WERI-Rb-1 (cell line): ENCODE results near the gene ANOS1.
A peak's percentile ranks its signal among the peaks of the same experiment; 100 is the strongest.

Experiments
- DNase-seq: peaks from one replicate; pipeline ENCODE4 v3.0.0-alpha.2; 2020
- H3K27ac ChIP-seq: fragments of 250-450 bp; sonication (Bioruptor Pico); 2 replicates; pipeline ENCODE4 v1.5.1; 2020; ENCODE audit warnings: mild to moderate bottlenecking, moderate library complexity
- H3K27me3 ChIP-seq: fragments of 250-450 bp; sonication (Bioruptor Pico); 2 replicates; pipeline ENCODE4 v1.5.1; 2021; ENCODE audit warnings: mild to moderate bottlenecking, low read depth, moderate library complexity; ENCODE audit not compliant: insufficient read depth, severe bottlenecking
- H3K36me3 ChIP-seq: fragments of 250-450 bp; sonication (Bioruptor Pico); 2 replicates; pipeline ENCODE4 v1.5.1; 2020; ENCODE audit warnings: mild to moderate bottlenecking, moderate library complexity
- H3K4me3 ChIP-seq: 2 replicates; pipeline ENCODE4 v1.5.1; 2011; ENCODE audit warnings: low read depth, mild to moderate bottlenecking, control low read depth, low read length
- H3K9me3 ChIP-seq: fragments of 250-450 bp; sonication (Bioruptor Pico); 2 replicates; pipeline ENCODE4 v1.5.1; 2021; ENCODE audit warnings: mild to moderate bottlenecking, moderate library complexity; ENCODE audit not compliant: severe bottlenecking
- TF ChIP-seq, protein P1 (sequence below): IDR thresholded peaks from 2 replicates; pipeline ENCODE4 v1.5.1; 2011; ENCODE audit warnings: low read depth, mild to moderate bottlenecking, control low read depth, inconsistent platforms, low read length

ANOS1 gene

DNA sequence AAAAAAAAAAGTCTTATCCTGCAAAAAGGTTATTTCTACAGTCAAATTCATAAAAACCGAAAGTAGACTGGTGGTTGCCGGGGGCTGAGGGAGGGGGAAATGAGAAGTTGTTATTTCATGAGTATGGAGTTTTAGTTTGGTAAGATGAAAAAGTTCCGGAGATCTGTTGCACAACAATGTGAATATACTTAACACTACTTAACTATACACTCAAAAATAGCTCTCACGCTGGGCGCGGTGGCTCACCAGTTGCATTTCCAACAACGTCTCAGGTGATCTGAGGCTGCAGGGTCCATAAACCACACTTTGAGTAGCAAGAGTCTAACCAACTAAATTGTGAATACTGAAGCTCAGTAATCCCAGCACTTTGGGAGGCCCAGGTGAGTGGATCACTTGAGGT is 52.4 kb downstream of the ANOS1 start:
- no peak for DNase-seq

DNA sequence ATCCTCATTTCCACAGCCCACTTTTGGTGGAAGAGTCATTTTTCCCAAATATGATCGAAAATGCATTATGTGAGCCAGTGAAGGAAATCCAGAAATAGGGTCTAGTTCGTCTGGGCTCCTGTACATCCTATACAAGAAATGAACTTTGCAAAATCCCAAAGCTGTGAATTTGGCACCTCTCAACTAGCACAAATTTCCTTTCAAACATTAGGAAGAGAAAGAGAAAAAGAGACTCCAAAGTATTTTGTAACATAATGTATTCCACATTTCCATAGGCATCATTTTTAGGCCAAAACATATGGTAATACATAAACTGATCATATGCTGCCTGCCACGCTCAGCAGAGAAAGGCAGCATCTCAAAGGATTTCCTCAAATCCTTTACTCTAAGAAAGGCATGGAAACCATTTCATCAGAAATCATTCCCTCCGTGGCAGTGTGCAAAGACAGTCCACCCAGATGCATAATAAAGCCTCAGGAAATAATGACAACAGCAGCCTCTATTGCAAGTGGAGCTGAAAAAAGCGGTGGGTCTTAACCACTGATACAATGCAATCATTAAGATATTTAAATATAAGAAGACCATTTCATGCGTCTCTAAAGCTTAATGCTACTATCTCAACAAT is 56.8 kb downstream of the ANOS1 start:
- Histone ChIP-seq H3K9me3 (no peaks in the 10 kb centered on the region), H3K27ac (no peak overlapping the region), H3K4me3 (no peak overlapping the region), H3K27me3 (no peaks in the 10 kb centered on the region), H3K36me3 (no peaks in the 10 kb centered on the region)
- TF ChIP-seq, protein P1, sequence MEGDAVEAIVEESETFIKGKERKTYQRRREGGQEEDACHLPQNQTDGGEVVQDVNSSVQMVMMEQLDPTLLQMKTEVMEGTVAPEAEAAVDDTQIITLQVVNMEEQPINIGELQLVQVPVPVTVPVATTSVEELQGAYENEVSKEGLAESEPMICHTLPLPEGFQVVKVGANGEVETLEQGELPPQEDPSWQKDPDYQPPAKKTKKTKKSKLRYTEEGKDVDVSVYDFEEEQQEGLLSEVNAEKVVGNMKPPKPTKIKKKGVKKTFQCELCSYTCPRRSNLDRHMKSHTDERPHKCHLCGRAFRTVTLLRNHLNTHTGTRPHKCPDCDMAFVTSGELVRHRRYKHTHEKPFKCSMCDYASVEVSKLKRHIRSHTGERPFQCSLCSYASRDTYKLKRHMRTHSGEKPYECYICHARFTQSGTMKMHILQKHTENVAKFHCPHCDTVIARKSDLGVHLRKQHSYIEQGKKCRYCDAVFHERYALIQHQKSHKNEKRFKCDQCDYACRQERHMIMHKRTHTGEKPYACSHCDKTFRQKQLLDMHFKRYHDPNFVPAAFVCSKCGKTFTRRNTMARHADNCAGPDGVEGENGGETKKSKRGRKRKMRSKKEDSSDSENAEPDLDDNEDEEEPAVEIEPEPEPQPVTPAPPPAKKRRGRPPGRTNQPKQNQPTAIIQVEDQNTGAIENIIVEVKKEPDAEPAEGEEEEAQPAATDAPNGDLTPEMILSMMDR: no peak
- DNase-seq: no peak

More for the DNA sequence above, 52.4 kb downstream of the ANOS1 start:
- Histone ChIP-seq H3K27me3 (no peaks in the 10 kb centered on the region), H3K36me3 (no peaks in the 10 kb centered on the region), H3K27ac (no peak overlapping the region), H3K4me3 (no peak overlapping the region), H3K9me3 (no peaks in the 10 kb centered on the region)
- TF ChIP-seq, protein P1: no peak

DNA sequence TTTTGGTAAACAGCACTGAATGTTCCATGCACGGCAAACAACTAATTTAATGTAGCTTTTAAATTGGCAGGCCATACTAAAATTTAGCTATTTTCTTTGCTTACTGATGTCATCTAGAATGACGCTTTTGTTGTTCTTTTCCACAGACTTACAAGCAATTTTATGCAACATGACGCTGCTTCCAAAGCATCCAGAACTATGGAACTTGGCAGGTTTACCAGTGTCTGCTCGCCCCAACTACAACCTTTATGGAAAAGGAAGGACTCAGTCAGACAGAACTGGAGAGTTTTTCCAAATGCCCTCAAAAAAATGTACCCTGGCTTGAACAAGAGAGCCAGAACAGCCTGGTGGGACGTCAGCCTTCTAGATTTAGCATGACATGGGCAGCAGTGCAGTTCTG is 58.7 kb downstream of the ANOS1 start:
- no peaks in the 10 kb centered on the region for H3K36me3 ChIP-seq
- H3K4me3 ChIP-seq: no peak overlapping the region
- DNase-seq: no peak
- TF ChIP-seq, protein P1: no peak
- no peak overlapping the region for H3K27ac ChIP-seq
- no peaks in the 10 kb centered on the region for H3K27me3 ChIP-seq
- no peaks in the 10 kb centered on the region for H3K9me3 ChIP-seq

DNA sequence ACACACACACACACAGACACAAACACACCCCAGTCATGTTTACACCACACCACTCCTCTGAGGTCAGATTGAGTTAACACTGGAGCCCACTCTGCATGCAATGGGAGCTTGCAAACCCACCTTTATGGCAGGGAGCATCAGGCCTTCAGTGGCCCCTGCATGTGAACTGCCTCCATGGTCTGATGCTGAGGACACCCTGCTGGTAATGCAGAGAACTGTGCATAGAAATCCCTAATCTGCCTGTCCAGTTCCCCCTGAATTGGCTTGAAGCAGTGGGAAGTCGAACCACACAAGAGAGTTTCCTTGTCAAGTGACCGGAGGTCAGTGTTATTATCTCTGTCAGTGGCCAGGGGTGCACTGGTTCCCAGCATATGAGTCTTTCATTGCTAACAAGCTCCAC is 59.8 kb downstream of the ANOS1 start:
- H3K27me3 ChIP-seq: no peaks in the 10 kb centered on the region
- TF ChIP-seq, protein P1: peak; percentile 73
- H3K9me3 ChIP-seq: no peaks in the 10 kb centered on the region
- H3K36me3 ChIP-seq: no peaks in the 10 kb centered on the region
- H3K27ac ChIP-seq: no peak overlapping the region
- DNase-seq: peak; percentile 19
- H3K4me3 ChIP-seq: no peak overlapping the region

DNA sequence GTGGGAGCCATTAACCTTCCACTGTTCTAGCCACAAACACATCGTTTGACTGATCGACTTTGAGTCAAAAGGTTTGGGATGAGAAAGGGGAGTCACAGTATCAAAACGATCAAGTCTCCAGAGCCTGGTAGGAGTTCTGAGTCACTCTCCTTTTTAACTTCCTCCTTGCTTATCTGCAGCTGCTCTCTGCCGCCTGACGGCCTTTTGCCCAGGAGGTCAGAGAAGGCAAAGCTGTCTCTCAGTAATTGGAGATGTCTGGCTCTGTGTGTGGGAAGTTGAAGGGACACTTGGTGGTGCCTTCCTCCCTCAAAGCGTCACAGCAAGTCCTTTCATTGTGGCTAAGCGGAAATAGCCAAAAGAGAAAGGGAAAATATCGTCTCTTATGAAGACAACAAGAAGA is 63.1 kb downstream of the ANOS1 start:
- Histone ChIP-seq H3K27me3 (no peaks in the 10 kb centered on the region), H3K4me3 (no peak overlapping the region), H3K27ac (peak overlapping the region; percentile 11; the same call in 1 of the 2 replicates), H3K9me3 (no peaks in the 10 kb centered on the region), H3K36me3 (no peaks in the 10 kb centered on the region)
- DNase-seq: peak; percentile 57
- TF ChIP-seq, protein P1: 0 out of 2 replicates have a peak, but pooled peaks have one; percentile 10

DNA sequence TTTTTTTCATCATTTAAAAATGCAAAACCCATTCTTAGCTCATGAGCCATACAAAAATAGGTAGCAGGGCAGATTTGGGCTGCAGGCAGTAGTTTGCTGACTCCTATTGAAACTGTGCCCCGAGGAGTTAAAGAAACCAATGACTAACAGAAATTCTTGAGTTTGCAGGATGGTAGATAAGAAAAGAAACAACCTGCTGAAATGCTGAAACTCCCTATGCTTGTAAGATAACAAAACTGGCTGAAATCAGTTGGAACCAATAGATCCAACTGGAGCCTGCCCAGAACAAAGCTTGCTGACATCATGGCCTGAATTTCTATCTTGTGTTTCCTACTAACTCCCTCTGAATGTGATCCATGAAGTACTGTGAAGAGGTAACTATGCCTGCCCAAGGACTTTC is 68.6 kb downstream of the ANOS1 start:
- Histone ChIP-seq H3K9me3 (no peaks in the 10 kb centered on the region), H3K4me3 (no peak overlapping the region), H3K27me3 (no peaks in the 10 kb centered on the region), H3K27ac (no peak overlapping the region), H3K36me3 (no peaks in the 10 kb centered on the region)
- DNase-seq: no peak
- TF ChIP-seq, protein P1: no peak
